ENCODE data around the gene SORCS3.

Gene SORCS3

GRCh38 chr10:105023211-105024111 is 382.4 kb downstream of the SORCS3 start:
- no peak for DNase-seq (ENCODE audit: low read depth)

- no peak for DNase-seq (ENCODE audit: low read depth)
Measured at GRCh38 chr10:105024184-105024583, 383.1 kb downstream of the SORCS3 start.

- DNase-seq (ENCODE audit: low read depth): no peak
Measured at GRCh38 chr10:105025092-105025491, 384.0 kb downstream of the SORCS3 start.

- DNase-seq (ENCODE audit: low read depth): no peak
Measured at GRCh38 chr10:105026566-105026965, 385.5 kb downstream of the SORCS3 start.

- no peak for DNase-seq (ENCODE audit: low read depth)
Measured at GRCh38 chr10:105029286-105029685, 388.2 kb downstream of the SORCS3 start.

- DNase-seq (ENCODE audit: low read depth): no peak
Measured at GRCh38 chr10:105037022-105037421, 395.9 kb downstream of the SORCS3 start.

- no peak for DNase-seq (ENCODE audit: low read depth)
Measured at GRCh38 chr10:105041956-105042355, 400.9 kb downstream of the SORCS3 start.

- no peak for DNase-seq (ENCODE audit: low read depth)
Measured at GRCh38 chr10:105042906-105043552, 401.9 kb downstream of the SORCS3 start.

- DNase-seq (ENCODE audit: low read depth): no peak
Measured at GRCh38 chr10:105044902-105045301, 403.8 kb downstream of the SORCS3 start.

GRCh38 chr10:105056413-105056812 is 415.3 kb downstream of the SORCS3 start:
- no peak for DNase-seq (ENCODE audit: low read depth)

GRCh38 chr10:105062951-105063350 is 421.9 kb downstream of the SORCS3 start:
- DNase-seq (ENCODE audit: low read depth): no peak

- DNase-seq (ENCODE audit: low read depth): peak; percentile 5
Measured at GRCh38 chr10:105063796-105064195, 422.7 kb downstream of the SORCS3 start.

GRCh38 chr10:105068497-105068896 is 427.4 kb downstream of the SORCS3 start:
- DNase-seq (ENCODE audit: low read depth): no peak

GRCh38 chr10:105070249-105070648 is 429.2 kb downstream of the SORCS3 start:
- DNase-seq (ENCODE audit: low read depth): no peak

GRCh38 chr10:105070952-105071351 is 429.9 kb downstream of the SORCS3 start:
- no peak for DNase-seq (ENCODE audit: low read depth)

GRCh38 chr10:105071980-105072379 is 430.9 kb downstream of the SORCS3 start:
- no peak for DNase-seq (ENCODE audit: low read depth)

GRCh38 chr10:105073999-105074398 is 432.9 kb downstream of the SORCS3 start:
- no peak for DNase-seq (ENCODE audit: low read depth)

- DNase-seq (ENCODE audit: low read depth): no peak
Measured at GRCh38 chr10:105075031-105075430, 433.9 kb downstream of the SORCS3 start.

- no peak for DNase-seq (ENCODE audit: low read depth)
Measured at GRCh38 chr10:105085980-105086379, 444.9 kb downstream of the SORCS3 start.

GRCh38 chr10:105094048-105094447 is 453.0 kb downstream of the SORCS3 start:
- no peak for DNase-seq (ENCODE audit: low read depth)

GRCh38 chr10:105096316-105096715 is 455.2 kb downstream of the SORCS3 start:
- no peak for DNase-seq (ENCODE audit: low read depth)

GRCh38 chr10:105102977-105103376 is 461.9 kb downstream of the SORCS3 start:
- no peak for DNase-seq (ENCODE audit: low read depth)

- no peak for DNase-seq (ENCODE audit: low read depth)
Measured at GRCh38 chr10:105104297-105104696, 463.2 kb downstream of the SORCS3 start.

Data from fibroblast of the conjunctiva (primary cell).